Activated effector memory CD4-positive, alpha-beta T cell treated with Interleukin-2 at 50 U/mL for 16 hours (primary cell): ENCODE data around the gene SLFN14.
"Not testable (repeated sequence)": the region's sequence is repeated elsewhere in the genome, so short reads cannot be mapped to it uniquely, and the experiment has no call there.

Source experiments
- DNase-seq: peaks from one replicate; pipeline ENCODE4 v3.0.0-alpha.2; 2020

The SLFN14 gene

DNA sequence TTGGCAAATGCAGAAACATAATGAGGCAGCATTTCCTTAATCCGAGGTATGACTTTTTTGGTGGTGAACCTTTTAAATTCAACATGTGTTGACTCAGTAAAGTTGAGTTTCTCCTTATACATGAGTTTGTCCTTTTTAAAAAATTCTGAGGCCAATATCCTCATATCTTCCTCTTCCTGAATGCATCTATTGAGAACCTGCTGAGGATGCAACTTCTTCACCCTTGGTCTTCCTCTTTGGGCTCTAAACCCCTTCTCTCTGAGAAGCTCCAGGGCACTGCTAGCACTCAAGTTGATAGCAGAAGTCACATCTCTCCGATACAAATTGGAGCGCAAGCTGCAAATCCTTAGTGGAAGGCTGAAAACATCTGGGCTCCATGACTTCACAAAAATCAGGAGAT is 3.3 kb downstream of the SLFN14 start:
- no peak for DNase-seq

DNA sequence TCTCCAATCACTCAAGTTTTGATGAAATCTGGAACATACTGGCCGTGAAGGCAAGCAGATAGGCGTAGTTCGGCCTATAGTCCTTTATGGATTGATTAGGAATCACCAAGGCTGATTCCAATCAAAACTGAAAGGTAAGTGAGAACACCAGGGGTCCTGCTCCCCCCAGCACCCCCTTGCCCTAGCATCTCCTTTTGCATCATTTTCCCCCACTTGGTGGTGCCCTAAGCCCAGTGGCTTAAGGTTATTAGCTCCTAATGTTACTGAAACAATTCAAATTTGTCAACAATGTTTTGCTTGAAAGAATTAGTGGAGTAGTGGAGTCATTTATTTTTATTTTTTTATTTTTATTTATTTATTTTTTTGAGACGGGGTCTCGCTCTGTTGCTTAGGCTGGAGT is 4.9 kb downstream of the SLFN14 start:
- DNase-seq, result no peak

DNA sequence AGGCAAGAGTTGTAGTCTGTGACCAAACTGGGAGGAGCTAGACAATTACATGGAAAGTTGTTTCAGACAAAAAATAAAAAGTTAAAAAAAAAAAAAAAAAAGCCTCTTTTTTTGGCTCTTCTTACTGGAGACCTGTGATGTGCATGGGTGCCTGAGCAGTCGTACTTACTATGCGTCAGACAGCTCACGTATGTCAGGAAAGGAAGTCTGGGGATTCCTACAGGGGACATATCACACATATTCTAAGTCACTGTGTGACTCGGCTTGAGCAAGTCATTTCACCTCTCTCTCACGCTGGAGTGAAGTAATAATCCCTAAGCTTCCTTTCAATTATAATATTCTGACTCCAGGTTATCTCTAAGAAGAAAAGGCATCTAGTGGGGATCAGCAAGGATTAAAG is 6.0 kb downstream of the SLFN14 start:
- no peak for DNase-seq

DNA sequence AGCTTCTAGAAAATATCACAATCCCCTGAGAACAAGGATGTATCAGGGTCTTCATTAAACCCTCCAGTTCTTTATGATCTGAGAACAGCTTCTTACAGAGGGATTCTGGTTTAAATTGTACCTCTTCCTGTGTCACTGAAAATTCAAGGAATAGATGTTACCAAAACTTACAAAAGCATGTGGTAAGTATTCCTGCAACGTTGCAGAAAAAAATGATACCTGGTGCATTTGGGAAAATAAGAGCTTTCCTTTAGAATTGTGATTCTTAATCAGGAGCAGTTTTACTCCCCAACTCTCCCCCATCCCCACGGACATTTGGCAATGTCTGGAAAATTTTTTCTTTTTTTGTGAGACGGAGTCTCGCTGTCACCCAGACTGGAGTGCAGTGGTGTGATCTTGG is 7.3 kb downstream of the SLFN14 start:
- DNase-seq, result no peak

DNA sequence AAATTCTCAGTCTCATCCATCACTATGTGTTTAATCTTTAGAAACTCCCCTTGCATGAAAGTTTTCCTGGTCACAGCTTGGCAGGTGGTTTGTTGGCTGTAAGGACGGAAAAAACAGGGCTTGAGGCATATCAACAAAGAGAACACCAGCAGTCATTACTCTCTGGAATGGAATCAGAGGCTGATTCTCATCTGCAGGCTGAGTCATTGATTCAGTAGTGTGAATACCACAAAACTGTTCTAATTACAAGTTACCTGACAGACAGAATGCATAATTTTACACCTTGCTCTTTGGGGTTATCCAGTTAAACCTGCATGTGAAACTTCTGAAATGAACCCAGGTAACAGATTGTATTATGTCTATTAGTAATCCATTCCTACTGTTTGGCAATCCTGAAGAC is 11.6 kb downstream of the SLFN14 start:
- DNase-seq, result no peak

DNA sequence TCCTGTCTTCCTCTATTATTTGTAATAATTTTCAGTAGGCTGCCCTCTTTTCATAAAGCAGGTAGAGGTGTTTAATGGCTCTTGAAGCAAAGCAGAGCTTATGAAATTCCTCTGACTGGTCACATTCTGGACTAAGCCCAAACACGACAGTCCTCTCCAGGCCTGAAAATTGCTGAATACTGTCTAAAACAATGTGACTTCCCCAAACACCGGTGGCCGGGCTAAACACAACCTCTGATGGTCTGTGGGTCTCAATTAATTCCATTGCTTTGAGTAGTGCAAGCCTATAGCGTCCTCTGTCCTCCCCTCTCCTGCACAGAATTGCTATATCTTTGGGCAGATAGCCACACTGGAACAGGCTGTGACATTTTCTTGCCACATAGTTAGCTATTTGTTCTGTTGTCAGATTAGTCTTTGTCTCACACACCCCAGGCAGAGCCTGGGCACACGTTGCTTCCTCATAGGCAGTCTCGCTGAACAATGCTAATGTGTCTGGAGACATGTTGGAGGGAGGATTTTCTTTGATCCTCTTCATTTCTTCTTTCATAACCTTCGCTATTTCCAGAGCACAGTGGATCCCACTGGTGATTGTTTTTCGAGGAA is 12.3 kb downstream of the SLFN14 start:
- no peak for DNase-seq

DNA sequence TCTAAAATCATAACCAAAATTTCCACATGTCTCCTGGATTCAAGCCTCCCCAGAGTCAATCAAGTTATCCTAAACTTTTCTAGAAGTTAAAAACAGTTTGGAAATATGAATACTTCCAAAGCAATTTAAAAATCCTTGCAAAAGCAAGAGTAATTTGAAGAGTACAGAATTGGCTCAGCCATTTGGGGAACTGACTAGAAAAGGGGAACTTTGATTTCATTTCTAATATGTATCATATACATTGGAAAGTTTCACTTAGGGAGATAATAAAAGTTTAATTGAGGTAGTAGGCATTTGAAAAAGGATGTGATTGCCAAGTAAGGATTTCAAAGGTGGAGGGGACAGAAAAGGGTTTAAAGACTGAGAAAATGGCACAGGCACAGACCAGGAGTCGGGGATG is 14.1 kb downstream of the SLFN14 start:
- DNase-seq, result no peak

DNA sequence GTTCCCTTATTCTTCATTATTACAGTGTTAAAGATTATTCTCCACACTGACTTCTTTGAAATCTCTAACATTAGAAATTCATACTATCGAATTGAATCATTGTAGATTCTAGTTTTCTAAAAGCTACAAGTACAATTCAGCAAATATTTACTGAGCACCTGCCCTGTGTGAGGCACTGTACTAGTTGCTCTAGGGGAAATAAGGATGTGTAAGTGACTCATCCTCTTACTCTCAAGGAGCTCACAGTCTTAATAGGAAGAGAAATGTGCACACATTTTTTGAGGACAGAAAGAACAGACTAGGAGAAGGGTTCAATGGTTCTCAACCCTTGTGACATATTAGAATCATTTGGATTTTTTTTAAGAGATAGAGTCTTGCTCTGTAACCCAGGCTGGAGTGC is 15.5 kb downstream of the SLFN14 start:
- no peak for DNase-seq

DNA sequence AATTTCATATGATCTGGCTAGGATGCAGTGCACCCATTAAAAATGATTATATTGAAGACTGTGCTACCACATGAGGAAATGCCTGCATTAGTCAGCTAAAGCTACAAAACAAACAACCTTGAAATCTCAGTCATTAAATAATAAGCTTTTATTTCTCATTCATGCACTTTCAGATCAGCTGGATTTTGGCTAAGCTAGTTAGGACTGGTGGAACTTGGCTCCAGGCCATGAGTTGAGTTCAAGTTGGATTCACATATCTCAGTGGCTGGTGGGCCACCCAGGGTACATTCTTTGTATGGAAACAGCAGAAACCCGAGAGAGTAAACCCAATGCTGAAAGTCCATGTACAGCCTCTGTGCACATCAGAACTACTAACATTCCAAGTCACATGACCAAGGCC is 16.8 kb downstream of the SLFN14 start:
- no peak for DNase-seq

DNA sequence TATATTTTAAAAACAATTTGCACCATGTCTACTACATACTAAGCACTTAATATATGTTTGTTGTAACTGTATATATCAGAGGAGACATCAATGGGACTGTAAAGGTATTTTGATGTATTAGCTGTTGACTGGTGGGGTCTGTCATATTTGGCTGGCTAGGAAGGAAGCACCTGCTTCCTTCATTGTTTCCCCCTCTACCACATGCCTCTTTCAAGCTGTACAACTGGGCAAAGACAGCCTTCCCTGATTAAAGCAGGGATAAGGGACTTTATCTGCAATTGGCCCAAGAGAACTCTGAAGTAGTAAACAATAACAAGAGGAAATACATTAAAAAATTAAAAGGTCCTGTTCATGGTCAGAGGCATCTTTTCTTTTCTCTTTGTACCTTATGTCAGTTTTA is 17.6 kb downstream of the SLFN14 start:
- no peak for DNase-seq

DNA sequence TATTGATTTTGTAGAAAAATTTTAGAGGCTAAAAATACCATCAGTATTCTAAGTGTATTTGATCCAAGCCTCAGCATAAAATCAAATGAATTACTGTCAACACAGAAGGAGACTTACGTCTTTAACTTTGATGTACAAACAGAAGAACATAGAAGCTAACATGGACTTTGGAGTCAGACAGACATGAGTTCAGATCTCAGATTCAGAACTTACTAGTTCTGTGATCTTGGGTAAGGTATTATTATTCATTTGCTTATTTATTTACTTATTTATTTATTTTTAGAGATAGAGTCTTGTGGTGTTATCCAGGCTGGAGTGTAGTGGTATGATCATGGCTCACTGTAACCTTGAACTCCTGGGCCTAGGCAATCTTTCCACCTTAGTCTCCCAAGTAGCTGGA is 19.2 kb downstream of the SLFN14 start:
- no peak for DNase-seq

DNA sequence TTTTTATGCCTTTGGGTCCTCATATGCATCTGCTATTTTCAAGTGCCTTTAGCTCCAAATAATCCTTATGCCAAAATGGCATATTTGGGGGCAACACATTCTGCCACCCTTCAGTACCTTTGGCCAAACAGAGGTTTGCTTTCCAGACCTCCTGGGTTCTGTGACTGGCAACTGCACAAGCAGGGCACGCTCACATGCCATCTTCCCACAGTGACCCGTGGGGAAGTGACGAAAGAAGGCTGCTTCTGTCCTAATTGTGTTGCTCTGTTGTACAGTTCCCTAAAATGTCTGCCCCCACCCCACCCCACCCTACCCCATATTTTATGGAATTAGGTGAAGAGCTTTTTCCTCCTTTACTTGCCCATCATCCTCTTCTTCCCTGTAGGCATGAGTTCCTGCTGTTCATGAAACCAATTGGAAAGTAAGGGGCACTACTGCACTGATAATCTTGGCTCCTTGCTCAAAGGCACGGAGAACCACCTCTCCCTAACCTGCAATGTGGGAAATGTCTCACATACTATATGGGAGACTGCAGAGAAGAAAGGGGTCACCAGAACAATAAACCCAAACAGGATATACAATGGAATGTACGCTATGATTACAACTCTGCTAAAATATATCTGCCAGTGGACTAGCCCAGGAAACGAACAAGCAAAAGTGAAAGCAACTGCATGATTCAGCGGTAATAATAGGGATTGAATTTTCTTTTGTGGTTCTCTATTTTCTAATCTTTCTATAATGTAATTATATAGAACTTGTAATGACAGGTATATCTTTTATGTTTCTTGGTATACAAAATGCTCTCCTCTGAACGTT is 19.8 kb downstream of the SLFN14 start:
- DNase-seq, result peak; percentile 34

DNA sequence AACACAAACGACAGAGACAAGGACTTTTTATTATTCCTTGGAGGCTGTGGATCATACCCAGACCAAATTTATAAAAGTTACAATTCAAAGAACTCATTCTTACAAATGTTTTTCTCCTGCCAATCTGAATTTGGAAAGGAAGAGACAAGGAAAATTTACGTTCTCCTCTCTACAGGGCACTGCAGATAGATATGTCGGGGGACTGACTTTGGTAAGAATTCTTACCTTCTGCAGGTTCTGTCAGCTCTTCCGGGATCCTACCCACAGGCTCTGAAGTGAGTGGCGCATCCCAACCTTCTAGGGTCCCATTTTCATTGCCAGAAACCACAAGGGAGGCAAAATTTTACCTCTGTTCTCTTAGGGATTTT is 21.0 kb downstream of the SLFN14 start:
- no peak for DNase-seq

DNA sequence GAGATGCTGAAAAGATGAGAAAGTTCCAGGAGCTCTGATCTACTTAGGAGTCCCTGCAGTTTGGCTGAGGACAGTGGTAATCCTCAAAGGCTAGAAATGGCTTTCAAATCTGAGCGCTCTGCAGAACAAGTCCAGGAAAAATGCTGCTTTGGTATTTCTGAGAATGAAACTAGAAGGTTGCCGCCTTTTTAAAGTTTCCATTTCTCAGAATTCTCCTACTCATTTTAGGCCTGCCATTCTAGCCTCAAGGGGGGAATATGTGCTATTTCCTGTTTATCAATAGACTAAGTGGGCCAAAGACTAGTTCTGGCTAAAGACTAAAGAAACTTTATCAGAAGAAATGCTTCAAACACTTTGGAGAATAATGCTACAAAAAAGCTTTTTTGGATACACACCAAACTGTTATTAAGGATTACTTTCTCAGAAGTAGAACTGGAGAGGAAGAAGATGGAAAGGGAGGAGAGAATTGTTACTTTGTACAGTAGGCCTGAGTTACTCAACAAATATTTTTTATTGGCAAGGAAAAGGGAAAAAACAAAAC is 22.9 kb downstream of the SLFN14 start, which contains the start of gene SLFN12L:
Gene SLFN12L, minus strand, starts transcription at position 78 of the 541 bp plus-strand sequence. CDS start 15,314 bp downstream, outside the sequence.
- DNase-seq, result peak; percentile 37

DNA sequence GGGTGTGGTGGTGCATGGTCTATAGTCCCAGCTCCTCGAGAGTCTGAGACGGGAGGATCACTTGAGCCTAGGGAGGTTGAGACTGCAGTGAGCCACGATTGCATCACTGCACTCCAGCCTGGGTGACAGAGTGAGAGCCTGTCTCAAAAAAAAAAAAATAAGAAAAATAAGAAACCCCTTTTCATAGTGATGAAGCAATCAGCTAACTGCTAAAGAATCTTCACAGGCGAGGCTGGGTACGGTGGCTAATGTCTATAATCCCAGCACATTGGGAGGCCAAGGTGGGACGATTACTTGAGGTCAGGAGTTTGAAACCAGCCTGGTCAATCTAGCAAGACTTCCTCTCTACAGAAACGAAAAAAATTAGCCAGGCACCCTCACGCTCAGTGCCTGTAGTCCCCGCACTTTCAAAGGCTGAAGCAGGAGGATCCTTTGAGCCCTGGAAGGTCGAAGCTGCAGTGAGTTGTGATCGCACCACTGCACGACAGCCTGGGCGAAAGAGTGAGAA is 23.9 kb downstream of the SLFN14 start:
- no peak for DNase-seq

DNA sequence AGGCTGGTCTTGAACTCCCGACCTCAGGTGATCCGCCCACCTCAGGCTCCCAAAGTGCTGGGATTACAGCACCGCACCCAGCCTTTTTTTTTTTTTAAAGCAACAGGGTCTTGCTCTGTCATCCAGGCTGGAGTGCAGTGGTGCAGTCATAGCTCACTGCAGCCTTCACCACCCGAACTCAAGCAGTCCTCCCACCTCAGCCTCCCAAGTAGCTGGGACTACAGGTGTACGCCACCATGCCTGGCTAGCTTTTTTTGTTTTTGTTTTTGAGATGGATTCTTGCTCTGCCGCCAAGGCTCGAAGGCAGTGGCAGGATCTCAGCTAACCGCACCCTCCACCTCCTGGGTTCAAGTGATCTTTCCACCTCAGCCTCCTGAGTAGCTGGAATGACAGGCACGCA is 25.2 kb downstream of the SLFN14 start:
- DNase-seq, result not testable (repeated sequence)

DNA sequence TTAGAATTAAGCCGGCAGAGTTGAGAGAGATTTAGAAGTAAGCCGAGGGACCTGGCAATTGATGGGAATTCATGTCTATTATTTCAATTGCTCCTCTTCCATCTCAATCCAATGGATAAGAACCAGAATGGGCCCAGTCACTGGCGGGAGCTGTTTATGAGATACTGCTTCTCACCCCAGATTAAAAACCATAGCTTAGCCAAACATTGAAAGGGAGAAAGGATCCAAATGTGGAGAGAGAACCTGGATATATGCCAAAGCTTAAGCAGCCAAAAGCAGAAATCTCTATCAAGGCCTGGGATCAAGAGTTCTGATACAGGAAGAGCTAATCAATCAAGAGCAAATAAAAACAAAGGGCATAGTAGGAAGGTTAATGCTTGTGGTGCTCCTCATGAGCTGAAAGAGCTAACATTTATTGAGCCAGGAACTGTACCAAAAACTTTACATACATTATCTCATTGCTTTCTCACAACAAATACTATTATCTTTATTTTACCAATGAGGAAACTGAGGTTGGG is 26.0 kb downstream of the SLFN14 start:
- DNase-seq, result no peak

DNA sequence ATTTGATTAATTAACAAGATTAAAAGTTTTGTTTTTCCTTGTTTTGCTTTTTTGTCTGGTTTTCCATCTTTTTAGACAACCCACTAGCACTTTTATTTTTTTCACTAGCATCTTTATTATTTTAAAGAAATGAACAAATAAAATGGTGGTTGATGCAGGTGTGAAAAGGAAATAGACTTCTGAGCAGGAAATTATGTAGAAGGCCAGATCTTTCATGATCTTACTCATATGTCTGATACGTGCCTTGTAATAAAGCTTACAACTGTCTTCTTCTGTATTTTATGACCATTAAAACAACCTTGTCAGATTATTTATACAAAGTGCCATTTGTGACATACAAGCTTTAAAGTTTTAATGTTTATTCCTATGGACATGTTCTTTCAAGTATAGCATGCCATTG is 29.5 kb downstream of the SLFN14 start:
- DNase-seq, result no peak

DNA sequence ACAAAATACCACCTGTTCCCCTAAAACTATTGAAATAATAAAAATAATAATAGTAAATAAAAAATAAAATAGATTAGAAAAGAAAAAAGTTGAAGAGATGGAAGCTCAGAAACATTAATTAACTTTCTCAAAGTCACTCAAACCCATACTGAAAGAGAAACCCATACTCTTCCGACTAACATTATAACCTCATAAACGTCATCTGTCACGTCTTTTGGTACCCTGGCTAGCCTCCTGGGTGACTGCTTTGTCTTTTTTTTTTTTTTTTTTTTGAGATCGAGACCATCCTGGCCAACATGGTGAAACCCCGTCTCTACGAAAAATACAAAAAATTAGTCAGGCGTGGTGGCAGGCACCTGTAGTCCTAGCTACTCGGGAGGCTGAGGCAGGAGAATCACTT is 30.8 kb downstream of the SLFN14 start:
- DNase-seq, result no peak

DNA sequence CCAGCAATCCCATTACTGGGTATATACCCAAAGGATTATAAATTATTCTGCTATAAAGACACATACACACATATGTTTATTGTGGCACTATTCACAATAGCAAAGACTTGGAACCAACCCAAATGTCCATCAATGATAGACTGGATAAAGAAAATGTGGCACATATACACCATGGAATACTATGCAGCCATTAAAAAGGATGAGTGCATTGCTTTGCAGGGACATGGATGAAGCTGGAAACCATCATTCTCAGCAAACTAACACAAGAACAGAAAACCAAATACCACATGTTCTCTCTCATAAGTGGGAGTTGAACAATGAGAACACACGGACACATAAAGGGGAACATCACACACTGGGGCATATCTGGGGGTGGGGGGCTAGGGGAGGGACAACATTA is 31.3 kb downstream of the SLFN14 start:
- DNase-seq, result not testable (repeated sequence)

DNA sequence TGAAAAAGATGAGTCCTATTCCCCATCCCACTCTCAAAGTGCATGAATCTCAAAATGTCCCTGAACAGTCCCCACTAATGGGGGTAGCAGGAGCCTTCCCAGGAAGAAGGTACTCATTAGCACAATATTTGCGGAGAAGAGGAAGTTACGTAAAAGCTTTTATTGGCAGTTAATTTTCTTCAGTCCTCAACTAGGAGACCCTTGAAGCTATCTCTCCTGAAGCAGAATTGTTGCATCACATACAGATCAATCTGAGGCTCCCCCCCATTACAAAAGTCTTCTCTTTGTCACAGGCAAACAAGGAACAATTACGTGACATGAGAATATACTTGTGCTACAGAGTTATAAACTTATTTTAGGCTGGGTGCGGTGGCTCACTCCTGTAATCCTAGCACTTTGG is 37.3 kb downstream of the SLFN14 start:
- DNase-seq, result no peak

DNA sequence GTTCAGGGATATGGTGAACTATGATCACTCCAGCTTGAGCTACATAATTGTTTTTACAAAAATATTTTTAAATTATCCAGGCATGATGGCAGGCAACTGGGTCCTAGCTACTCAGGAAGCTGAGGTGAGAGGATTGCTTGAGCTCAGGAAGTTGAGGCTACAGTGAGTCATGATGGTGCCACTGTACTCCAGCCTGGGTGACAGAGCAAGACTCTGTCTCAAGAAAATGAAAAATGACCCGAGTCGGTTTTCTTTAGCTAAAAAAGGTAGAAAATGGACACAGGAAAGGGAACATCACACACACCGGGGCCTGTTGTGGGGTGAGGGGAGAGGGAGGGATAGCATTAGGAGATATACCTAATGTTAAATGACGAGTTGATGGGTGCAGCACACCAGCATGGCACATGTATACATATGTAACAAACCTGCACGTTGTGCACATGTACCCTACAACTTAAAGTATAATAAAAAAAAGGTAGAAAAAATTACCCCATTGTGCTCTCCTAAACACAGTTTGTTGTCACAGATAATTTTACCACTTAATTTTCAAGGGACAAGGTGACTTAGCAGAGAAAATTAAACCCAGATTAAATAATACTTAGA is 38.9 kb downstream of the SLFN14 start:
- DNase-seq, result peak; percentile 36

DNA sequence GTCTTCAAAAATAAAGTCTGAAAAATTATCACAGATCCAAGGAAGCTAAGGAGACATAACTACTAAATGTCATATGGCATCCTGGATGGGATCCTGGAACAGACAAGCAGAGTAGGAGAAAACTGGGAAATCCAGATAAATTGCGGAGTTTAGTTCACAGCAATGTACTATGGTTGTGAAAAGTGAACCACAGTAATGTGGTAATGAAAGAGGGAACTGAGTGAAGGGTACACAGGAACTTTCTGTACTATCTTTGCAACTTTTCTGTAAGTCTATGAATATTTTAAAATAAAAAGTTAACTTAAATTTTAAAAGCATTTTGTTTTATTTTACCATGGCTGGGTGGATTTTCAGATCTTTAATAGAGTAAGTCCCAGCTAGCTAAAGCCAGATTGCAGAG is 39.5 kb downstream of the SLFN14 start:
- no peak for DNase-seq
